Measurements from ENCODE around the gene MRPL37.

MRPL37 gene

GRCh38 chr1:54156986-54157385 is 43.0 kb upstream of the MRPL37 start:
- ChIA-PET CTCF (no interaction called here), POLR2A (no interaction called here)
- TF ChIP-seq TARDBP (IDR thresholded peaks at IDR 0.05): no peak
- TF ChIP-seq ZNF384 (IDR thresholded peaks at IDR 0.05): no peak
- TF ChIP-seq FOXA1 (IDR thresholded peaks at IDR 0.05): no peak
- TF ChIP-seq NFRKB (IDR thresholded peaks at IDR 0.05): no peak
- no peak for TF ChIP-seq L3MBTL2 (conservative IDR thresholded peaks at IDR 0.05)
- no peak for TF ChIP-seq ARNT (IDR thresholded peaks at IDR 0.05)
- TF ChIP-seq ELF4 (IDR thresholded peaks at IDR 0.05): no peak
- no peak for TF ChIP-seq FOXK2 (IDR thresholded peaks at IDR 0.05)
- TF ChIP-seq FOXM1 (IDR thresholded peaks at IDR 0.05; ENCODE audit: borderline replicate concordance): no peak
- no peak for TF ChIP-seq LEF1 (IDR thresholded peaks at IDR 0.05; ENCODE audit: borderline replicate concordance)
- TF ChIP-seq BHLHE40 (IDR thresholded peaks at IDR 0.05; ENCODE audit: borderline replicate concordance): no peak
- TF ChIP-seq, protein P1, sequence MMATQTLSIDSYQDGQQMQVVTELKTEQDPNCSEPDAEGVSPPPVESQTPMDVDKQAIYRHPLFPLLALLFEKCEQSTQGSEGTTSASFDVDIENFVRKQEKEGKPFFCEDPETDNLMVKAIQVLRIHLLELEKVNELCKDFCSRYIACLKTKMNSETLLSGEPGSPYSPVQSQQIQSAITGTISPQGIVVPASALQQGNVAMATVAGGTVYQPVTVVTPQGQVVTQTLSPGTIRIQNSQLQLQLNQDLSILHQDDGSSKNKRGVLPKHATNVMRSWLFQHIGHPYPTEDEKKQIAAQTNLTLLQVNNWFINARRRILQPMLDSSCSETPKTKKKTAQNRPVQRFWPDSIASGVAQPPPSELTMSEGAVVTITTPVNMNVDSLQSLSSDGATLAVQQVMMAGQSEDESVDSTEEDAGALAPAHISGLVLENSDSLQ (IDR thresholded peaks at IDR 0.05): no peak
- TF ChIP-seq SP1 (IDR thresholded peaks at IDR 0.05): no peak
- no peak for TF ChIP-seq CTBP1 (IDR thresholded peaks at IDR 0.05; ENCODE audit: borderline replicate concordance)
- no peak for TF ChIP-seq HDGF (IDR thresholded peaks at IDR 0.05; ENCODE audit: borderline replicate concordance)
- no peak for TF ChIP-seq SUZ12 (IDR thresholded peaks at IDR 0.05)
- DNase-seq (ENCODE audit: extremely low spot score): no peak

- TF ChIP-seq TARDBP (IDR thresholded peaks at IDR 0.05) (no peak), SUZ12 (IDR thresholded peaks at IDR 0.05) (no peak), NFRKB (IDR thresholded peaks at IDR 0.05) (no peak), ELF4 (IDR thresholded peaks at IDR 0.05) (no peak), LEF1 (IDR thresholded peaks at IDR 0.05; ENCODE audit: borderline replicate concordance) (no peak), ZNF384 (IDR thresholded peaks at IDR 0.05) (no peak), L3MBTL2 (conservative IDR thresholded peaks at IDR 0.05) (no peak), BHLHE40 (IDR thresholded peaks at IDR 0.05; ENCODE audit: borderline replicate concordance) (no peak), HDGF (IDR thresholded peaks at IDR 0.05; ENCODE audit: borderline replicate concordance) (no peak), ARNT (IDR thresholded peaks at IDR 0.05) (no peak)
- TF ChIP-seq, protein P1 (IDR thresholded peaks at IDR 0.05): no peak
- ChIA-PET CTCF (no interaction called here), POLR2A (no interaction called here)
- DNase-seq (ENCODE audit: extremely low spot score): no peak
Observed at GRCh38 chr1:54157401-54157800, 42.6 kb upstream of the MRPL37 start.

DNA sequence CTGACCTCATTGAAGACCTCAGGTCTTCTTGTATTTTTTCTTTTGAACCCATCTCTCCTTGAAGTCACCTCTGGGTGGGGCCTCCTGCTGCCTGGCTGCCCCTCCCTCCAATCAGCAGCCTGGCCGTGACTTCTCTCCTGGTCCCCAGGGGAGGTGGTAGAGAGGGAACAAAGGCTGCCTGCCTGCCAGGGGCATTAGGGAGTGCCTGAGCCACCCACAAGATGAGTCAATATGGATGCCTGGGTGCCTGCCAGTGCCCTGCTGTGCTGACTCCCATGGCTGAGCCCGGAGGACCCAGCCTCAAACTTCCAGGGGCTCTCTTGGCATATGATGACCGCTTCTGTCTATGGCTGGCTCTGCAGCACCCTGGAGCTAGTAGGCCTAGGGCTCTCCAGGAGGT is 41.9 kb upstream of the MRPL37 start:
- ChIA-PET CTCF (no interaction called here), POLR2A (no interaction called here)
- no peak for TF ChIP-seq HDGF (IDR thresholded peaks at IDR 0.05; ENCODE audit: borderline replicate concordance)
- TF ChIP-seq FOXK2 (IDR thresholded peaks at IDR 0.05): no peak
- TF ChIP-seq BHLHE40 (IDR thresholded peaks at IDR 0.05; ENCODE audit: borderline replicate concordance): no peak
- no peak for TF ChIP-seq LEF1 (IDR thresholded peaks at IDR 0.05; ENCODE audit: borderline replicate concordance)
- TF ChIP-seq SP1 (IDR thresholded peaks at IDR 0.05): no peak
- no peak for TF ChIP-seq SUZ12 (IDR thresholded peaks at IDR 0.05)
- TF ChIP-seq ELF4 (IDR thresholded peaks at IDR 0.05): no peak
- no peak for TF ChIP-seq FOXM1 (IDR thresholded peaks at IDR 0.05; ENCODE audit: borderline replicate concordance)
- TF ChIP-seq, protein P1 (IDR thresholded peaks at IDR 0.05): no peak
- TF ChIP-seq L3MBTL2 (conservative IDR thresholded peaks at IDR 0.05): no peak
- no peak for TF ChIP-seq ZNF384 (IDR thresholded peaks at IDR 0.05)
- no peak for TF ChIP-seq ARNT (IDR thresholded peaks at IDR 0.05)
- TF ChIP-seq CTBP1 (IDR thresholded peaks at IDR 0.05; ENCODE audit: borderline replicate concordance): no peak
- TF ChIP-seq FOXA1 (IDR thresholded peaks at IDR 0.05): no peak
- no peak for TF ChIP-seq NFRKB (IDR thresholded peaks at IDR 0.05)
- DNase-seq (ENCODE audit: extremely low spot score): no peak

GRCh38 chr1:54159733-54160316 is 40.1 kb upstream of the MRPL37 start:
- CTCF ChIA-PET: no interaction called here
- TF ChIP-seq HDGF (IDR thresholded peaks at IDR 0.05; ENCODE audit: borderline replicate concordance) (no peak), BHLHE40 (IDR thresholded peaks at IDR 0.05; ENCODE audit: borderline replicate concordance) (no peak), SUZ12 (IDR thresholded peaks at IDR 0.05) (no peak), FOXA1 (IDR thresholded peaks at IDR 0.05) (no peak), ARNT (IDR thresholded peaks at IDR 0.05) (no peak), FOXM1 (IDR thresholded peaks at IDR 0.05; ENCODE audit: borderline replicate concordance) (no peak), ELF4 (IDR thresholded peaks at IDR 0.05) (no peak), ZNF384 (IDR thresholded peaks at IDR 0.05) (no peak), SP1 (IDR thresholded peaks at IDR 0.05) (no peak), FOXK2 (IDR thresholded peaks at IDR 0.05) (no peak), L3MBTL2 (conservative IDR thresholded peaks at IDR 0.05) (no peak), LEF1 (IDR thresholded peaks at IDR 0.05; ENCODE audit: borderline replicate concordance) (no peak), TARDBP (IDR thresholded peaks at IDR 0.05) (no peak), CTBP1 (IDR thresholded peaks at IDR 0.05; ENCODE audit: borderline replicate concordance) (no peak), NFRKB (IDR thresholded peaks at IDR 0.05) (no peak)
- TF ChIP-seq, protein P1 (IDR thresholded peaks at IDR 0.05): no peak
- DNase-seq (ENCODE audit: extremely low spot score): no peak
- POLR2A ChIA-PET: no interaction called here

DNA sequence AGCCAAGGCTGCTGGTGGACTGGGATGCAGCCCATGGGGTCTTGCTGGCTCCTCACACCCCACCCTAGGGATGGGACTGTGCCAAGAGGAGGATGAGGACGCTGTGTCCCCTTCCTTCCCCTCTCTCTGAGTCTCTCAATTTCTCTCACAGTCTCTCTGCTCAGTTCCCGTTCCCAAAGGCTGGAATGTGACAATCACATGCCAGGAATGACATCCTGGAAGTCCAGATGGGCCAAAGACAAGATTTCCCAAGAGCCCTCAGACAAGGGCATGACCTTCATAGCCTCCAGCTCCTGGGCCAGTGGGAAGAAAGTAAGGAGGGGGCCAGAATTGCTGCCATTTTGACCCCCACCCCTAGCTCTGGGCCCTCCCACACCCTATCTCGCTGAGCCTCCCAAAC is 39.6 kb upstream of the MRPL37 start:
- no peak for TF ChIP-seq BHLHE40 (IDR thresholded peaks at IDR 0.05; ENCODE audit: borderline replicate concordance)
- TF ChIP-seq SUZ12 (IDR thresholded peaks at IDR 0.05): no peak
- no peak for TF ChIP-seq CTBP1 (IDR thresholded peaks at IDR 0.05; ENCODE audit: borderline replicate concordance)
- TF ChIP-seq ARNT (IDR thresholded peaks at IDR 0.05): no peak
- no peak for TF ChIP-seq HDGF (IDR thresholded peaks at IDR 0.05; ENCODE audit: borderline replicate concordance)
- no peak for TF ChIP-seq TARDBP (IDR thresholded peaks at IDR 0.05)
- no peak for TF ChIP-seq LEF1 (IDR thresholded peaks at IDR 0.05; ENCODE audit: borderline replicate concordance)
- no peak for TF ChIP-seq FOXA1 (IDR thresholded peaks at IDR 0.05)
- TF ChIP-seq, protein P1 (IDR thresholded peaks at IDR 0.05): no peak
- no peak for TF ChIP-seq ELF4 (IDR thresholded peaks at IDR 0.05)
- no peak for TF ChIP-seq SP1 (IDR thresholded peaks at IDR 0.05)
- TF ChIP-seq FOXK2 (IDR thresholded peaks at IDR 0.05): no peak
- TF ChIP-seq L3MBTL2 (conservative IDR thresholded peaks at IDR 0.05): no peak
- TF ChIP-seq ZNF384 (IDR thresholded peaks at IDR 0.05): no peak
- TF ChIP-seq FOXM1 (IDR thresholded peaks at IDR 0.05; ENCODE audit: borderline replicate concordance): no peak
- CTCF ChIA-PET: no interaction called here
- POLR2A ChIA-PET: no interaction called here
- DNase-seq (ENCODE audit: extremely low spot score): no peak

Measured in HEK293T (cell line).